ENCODE measurements around the gene ARL16.

ARL16 gene

DNA sequence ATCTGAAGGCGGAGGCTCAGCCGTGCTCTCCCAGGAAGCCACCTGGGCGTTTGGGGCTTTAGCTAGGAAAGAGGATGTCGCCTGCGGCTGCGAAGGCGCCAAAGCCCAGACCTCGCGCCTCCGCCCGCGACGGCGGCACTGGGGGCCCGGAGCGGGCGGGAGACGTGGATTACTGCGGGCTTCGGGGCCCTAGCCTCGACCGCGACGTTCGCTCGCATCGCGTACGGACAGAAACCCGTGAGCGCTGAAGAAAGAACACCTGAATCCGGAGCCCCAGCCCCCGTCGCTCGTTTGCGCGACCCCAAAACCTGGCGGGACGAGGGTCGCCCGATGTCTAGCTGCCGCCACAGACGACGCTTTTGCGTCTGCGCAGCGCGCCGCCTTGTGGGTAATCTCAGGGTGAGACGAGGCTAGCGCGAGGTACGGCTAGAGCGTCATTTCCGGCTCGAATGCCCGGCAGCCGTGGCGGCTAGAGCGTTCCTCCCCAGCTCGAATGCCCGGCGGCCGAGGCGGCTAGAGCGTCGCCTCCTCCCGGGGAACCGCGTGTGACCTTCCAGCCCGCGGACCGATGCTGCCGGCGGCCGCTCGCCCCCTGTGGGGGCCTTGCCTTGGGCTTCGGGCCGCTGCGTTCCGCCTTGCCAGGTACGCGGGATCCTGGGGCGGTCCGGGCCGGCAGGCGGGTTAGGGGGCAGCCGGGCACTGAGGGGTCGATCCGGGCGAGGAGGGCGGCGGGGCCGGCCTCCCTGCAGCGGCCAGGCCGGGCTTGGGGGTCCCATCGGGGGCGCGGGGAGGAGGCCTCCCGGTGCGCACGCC is 19.5 kb upstream of the ARL16 start, which contains the start of gene MRPL12:
TSS of gene MRPL12 (plus strand) at position 434 of the 813 bp plus-strand sequence. CDS start at position 569, 135 bp downstream.
- Histone ChIP-seq H3K56ac (ENCODE audit: low read length) (peak within 1 kb of the TSS; percentile 98), H3K36me3 (ENCODE audit: control insufficient read depth, insufficient read depth, low read length) (peaks cover 6% of the 10 kb centered on the region), H2AK5ac (ENCODE audit: low read length) (no peak within 1 kb of the TSS), H3K79me2 (ENCODE audit: control insufficient read depth, insufficient read depth, low read length) (peaks cover 35% of the 10 kb centered on the region), H3K23ac (ENCODE audit: low read length) (peak within 1 kb of the TSS; percentile 97), H3K4me2 (ENCODE audit: low read length) (peak within 1 kb of the TSS; percentile 90), H2BK15ac (replicated peaks; ENCODE audit: low read depth) (no peak within 1 kb of the TSS), H3K4ac (ENCODE audit: low read depth, low read length) (peak within 1 kb of the TSS; percentile 83), H3K9ac (ENCODE audit: low read length) (peak within 1 kb of the TSS; percentile 97), H3K4me1 (ENCODE audit: control insufficient read depth, low read depth, low read length) (no peaks in the 10 kb centered on the region), H2BK120ac (ENCODE audit: low read depth, low read length) (peak within 1 kb of the TSS; percentile 19), H3K79me1 (ENCODE audit: low read length) (peaks cover 12% of the 10 kb centered on the region), H3K27ac (ENCODE audit: low read depth, low read length) (peak within 1 kb of the TSS; percentile 53), H3K4me3 (ENCODE audit: low read length) (peak within 1 kb of the TSS; percentile 95), H3K18ac (ENCODE audit: low read length) (peak within 1 kb of the TSS; percentile 96), H3K27me3 (ENCODE audit: insufficient read depth, low read length, poor library complexity) (no peaks in the 10 kb centered on the region), H4K8ac (ENCODE audit: low read depth, low read length) (peak within 1 kb of the TSS; percentile 82), H2BK5ac (ENCODE audit: low read length) (no peak within 1 kb of the TSS), H4K5ac (ENCODE audit: low read length) (no peak within 1 kb of the TSS)
- WGBS (ENCODE audit: extremely low coverage, insufficient coverage, low lambda C conversion rate) = no CpG with 5 or more reads among the region's 102 CpGs
- DNase-seq = peak; percentile 96

DNA sequence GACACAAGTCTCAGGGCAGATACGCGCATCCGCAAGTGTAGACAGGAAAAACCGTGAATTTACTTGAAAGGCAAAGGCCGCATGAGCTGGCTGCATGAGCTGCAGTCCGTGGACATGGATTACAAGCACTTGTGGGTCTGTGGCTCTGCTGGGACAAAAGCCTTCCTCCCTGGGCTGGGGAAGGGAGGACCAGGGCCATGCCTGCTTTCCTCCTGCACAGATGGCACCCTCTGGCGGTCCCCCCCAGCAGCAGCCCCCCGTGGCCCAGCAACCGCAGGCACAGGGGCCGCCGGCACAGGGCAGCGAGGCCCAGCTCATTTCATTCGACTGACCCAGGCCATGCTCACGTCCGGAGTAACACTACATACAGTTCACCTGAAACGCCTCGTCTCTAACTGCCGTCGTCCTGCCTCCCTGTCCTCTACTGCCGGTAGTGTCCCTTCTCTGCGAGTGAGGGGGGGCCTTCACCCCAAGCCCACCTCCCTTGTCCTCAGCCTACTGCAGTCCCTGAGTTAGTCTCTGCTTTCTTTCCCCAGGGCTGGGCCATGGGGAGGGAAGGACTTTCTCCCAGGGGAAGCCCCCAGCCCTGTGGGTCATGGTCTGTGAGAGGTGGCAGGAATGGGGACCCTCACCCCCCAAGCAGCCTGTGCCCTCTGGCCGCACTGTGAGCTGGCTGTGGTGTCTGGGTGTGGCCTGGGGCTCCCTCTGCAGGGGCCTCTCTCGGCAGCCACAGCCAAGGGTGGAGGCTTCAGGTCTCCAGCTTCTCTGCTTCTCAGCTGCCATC is 17.9 kb upstream of the ARL16 start:
- Histone ChIP-seq H3K79me1 (ENCODE audit: low read length) (peaks cover 12% of the 10 kb centered on the region), H3K79me2 (ENCODE audit: control insufficient read depth, insufficient read depth, low read length) (peaks cover 35% of the 10 kb centered on the region), H4K5ac (ENCODE audit: low read length) (no peak overlapping the region), H3K18ac (ENCODE audit: low read length) (no peak overlapping the region), H3K4me2 (ENCODE audit: low read length) (no peak overlapping the region), H3K27ac (ENCODE audit: low read depth, low read length) (no peak overlapping the region), H2BK120ac (ENCODE audit: low read depth, low read length) (no peak overlapping the region), H2AK5ac (ENCODE audit: low read length) (no peak overlapping the region), H3K9ac (ENCODE audit: low read length) (peak overlapping the region; percentile 11), H3K4me3 (ENCODE audit: low read length) (no peak overlapping the region), H3K56ac (ENCODE audit: low read length) (no peak overlapping the region), H3K23ac (ENCODE audit: low read length) (no peak overlapping the region), H2BK15ac (replicated peaks; ENCODE audit: low read depth) (no peak overlapping the region), H3K4me1 (ENCODE audit: control insufficient read depth, low read depth, low read length) (no peaks in the 10 kb centered on the region), H3K4ac (ENCODE audit: low read depth, low read length) (no peak overlapping the region), H4K8ac (ENCODE audit: low read depth, low read length) (no peak overlapping the region), H2BK5ac (ENCODE audit: low read length) (no peak overlapping the region), H3K27me3 (ENCODE audit: insufficient read depth, low read length, poor library complexity) (no peaks in the 10 kb centered on the region), H3K36me3 (ENCODE audit: control insufficient read depth, insufficient read depth, low read length) (peaks cover 13% of the 10 kb centered on the region)
- DNase-seq = no peak
- WGBS (ENCODE audit: extremely low coverage, insufficient coverage, low lambda C conversion rate) = no CpG with 5 or more reads among the region's 23 CpGs

DNA sequence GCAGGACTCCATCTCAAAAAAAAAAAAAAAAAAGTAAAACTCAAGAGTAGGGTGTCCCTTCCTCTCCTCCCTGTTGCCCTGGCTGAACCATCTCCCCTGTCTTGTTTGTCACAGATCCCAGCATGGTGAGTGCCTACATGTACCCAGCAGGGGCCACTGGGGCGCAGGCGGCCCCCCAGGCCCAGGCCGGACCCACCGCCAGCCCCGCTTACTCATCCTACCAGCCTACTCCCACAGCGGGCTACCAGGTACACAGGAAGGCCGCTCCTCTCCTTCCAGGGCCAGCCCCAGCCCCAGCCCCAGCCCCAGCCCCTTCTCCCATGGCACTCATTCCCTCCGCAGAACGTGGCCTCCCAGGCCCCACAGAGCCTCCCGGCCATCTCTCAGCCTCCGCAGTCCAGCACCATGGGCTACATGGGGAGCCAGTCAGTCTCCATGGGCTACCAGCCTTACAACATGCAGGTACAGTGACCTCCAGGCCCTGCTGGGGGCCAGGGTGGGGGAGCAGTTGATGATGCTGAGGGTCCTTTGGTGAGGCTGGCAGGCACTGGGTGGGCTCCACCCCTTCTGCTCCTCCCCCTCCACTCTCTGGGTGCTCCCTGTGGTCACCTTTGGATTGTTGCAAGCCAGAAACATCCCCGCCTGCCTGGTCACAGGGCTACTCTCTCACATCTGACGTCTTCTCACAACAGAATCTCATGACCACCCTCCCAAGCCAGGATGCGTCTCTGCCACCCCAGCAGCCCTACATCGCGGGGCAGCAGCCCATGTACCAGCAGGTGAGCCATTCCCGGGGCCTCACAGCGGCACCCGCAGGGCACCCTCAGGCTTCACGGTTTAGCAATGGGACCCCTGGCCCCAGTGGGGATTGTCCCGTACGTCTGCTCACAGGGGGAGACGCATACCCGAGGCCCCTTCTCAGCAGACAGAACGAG is 17.0 kb upstream of the ARL16 start:
- no CpG with 5 or more reads among the region's 25 CpGs for WGBS (ENCODE audit: extremely low coverage, insufficient coverage, low lambda C conversion rate)
- Histone ChIP-seq H3K4me2 (ENCODE audit: low read length) (no peak overlapping the region), H3K56ac (ENCODE audit: low read length) (no peak overlapping the region), H2BK5ac (ENCODE audit: low read length) (no peak overlapping the region), H2BK120ac (ENCODE audit: low read depth, low read length) (no peak overlapping the region), H3K36me3 (ENCODE audit: control insufficient read depth, insufficient read depth, low read length) (peaks cover 14% of the 10 kb centered on the region), H3K4me3 (ENCODE audit: low read length) (no peak overlapping the region), H3K23ac (ENCODE audit: low read length) (no peak overlapping the region), H4K8ac (ENCODE audit: low read depth, low read length) (no peak overlapping the region), H3K9ac (ENCODE audit: low read length) (no peak overlapping the region), H3K4me1 (ENCODE audit: control insufficient read depth, low read depth, low read length) (no peaks in the 10 kb centered on the region), H2AK5ac (ENCODE audit: low read length) (no peak overlapping the region), H2BK15ac (replicated peaks; ENCODE audit: low read depth) (no peak overlapping the region), H4K5ac (ENCODE audit: low read length) (no peak overlapping the region), H3K18ac (ENCODE audit: low read length) (no peak overlapping the region), H3K4ac (ENCODE audit: low read depth, low read length) (no peak overlapping the region), H3K27me3 (ENCODE audit: insufficient read depth, low read length, poor library complexity) (no peaks in the 10 kb centered on the region), H3K79me1 (ENCODE audit: low read length) (peaks cover 12% of the 10 kb centered on the region), H3K27ac (ENCODE audit: low read depth, low read length) (no peak overlapping the region), H3K79me2 (ENCODE audit: control insufficient read depth, insufficient read depth, low read length) (peaks cover 35% of the 10 kb centered on the region)
- no peak for DNase-seq

GRCh38 chr17:81697261-81698044 is 13.9 kb upstream of the ARL16 start:
- H2BK15ac ChIP-seq (replicated peaks; ENCODE audit: low read depth) = no peak overlapping the region
- no peak overlapping the region for H3K18ac ChIP-seq (ENCODE audit: low read length)
- H3K36me3 ChIP-seq (ENCODE audit: control insufficient read depth, insufficient read depth, low read length) = peaks cover 22% of the 10 kb centered on the region
- no peak overlapping the region for H3K4me2 ChIP-seq (ENCODE audit: low read length)
- no peak overlapping the region for H3K4ac ChIP-seq (ENCODE audit: low read depth, low read length)
- no peaks in the 10 kb centered on the region for H3K27me3 ChIP-seq (ENCODE audit: insufficient read depth, low read length, poor library complexity)
- DNase-seq = no peak
- no peak overlapping the region for H3K23ac ChIP-seq (ENCODE audit: low read length)
- H2BK120ac ChIP-seq (ENCODE audit: low read depth, low read length) = no peak overlapping the region
- H4K8ac ChIP-seq (ENCODE audit: low read depth, low read length) = no peak overlapping the region
- H3K79me1 ChIP-seq (ENCODE audit: low read length) = peaks cover 4% of the 10 kb centered on the region
- H4K5ac ChIP-seq (ENCODE audit: low read length) = no peak overlapping the region
- no peaks in the 10 kb centered on the region for H3K4me1 ChIP-seq (ENCODE audit: control insufficient read depth, low read depth, low read length)
- H3K56ac ChIP-seq (ENCODE audit: low read length) = no peak overlapping the region
- no peak overlapping the region for H3K27ac ChIP-seq (ENCODE audit: low read depth, low read length)
- no peak overlapping the region for H2BK5ac ChIP-seq (ENCODE audit: low read length)
- peaks cover 18% of the 10 kb centered on the region for H3K79me2 ChIP-seq (ENCODE audit: control insufficient read depth, insufficient read depth, low read length)
- no CpG with 5 or more reads among the region's 25 CpGs for WGBS (ENCODE audit: extremely low coverage, insufficient coverage, low lambda C conversion rate)
- H3K9ac ChIP-seq (ENCODE audit: low read length) = no peak overlapping the region
- H3K4me3 ChIP-seq (ENCODE audit: low read length) = no peak overlapping the region
- no peak overlapping the region for H2AK5ac ChIP-seq (ENCODE audit: low read length)
